ENCODE measurements around the gene ANKRD10. TPM values are rescaled to one million over a fixed set of nuclear protein-coding genes. Genes with fewer than 3 reads are reported as not detected.

ANKRD10 gene
- total and polyA plus RNA-seq, 2 of the 8 experiments (the other 6 are each of a cell fraction or from before 2014, with no cell fraction given), result 146 to 218 TPM

- TF ChIP-seq ZNF274 (IDR thresholded peaks at IDR 0.05; ENCODE audit: borderline replicate concordance, extremely low read depth, low read length) (no peak), RNF2 (IDR thresholded peaks at IDR 0.05; ENCODE audit: borderline replicate concordance, low read depth, low read length, missing control alignments, poor library complexity, severe bottlenecking) (no peak), BACH1 (IDR thresholded peaks at IDR 0.05; ENCODE audit: low read length) (no peak), RBBP5 (IDR thresholded peaks at IDR 0.05; ENCODE audit: borderline replicate concordance, low read depth, low read length) (no peak), PHF8 (conservative IDR thresholded peaks at IDR 0.05; ENCODE audit: low read depth, low read length) (no peak)
Measured at GRCh38 chr13:110832531-110832930, 82.3 kb downstream of the ANKRD10 start (continued).

Measured in H1 (cell line).